Peyer's patch (tissue), 4 donors: Measurements from ENCODE around the gene IFT172.

ENCODE experiments used
- POLR2A ChIP-seq, 2 donors: fragments of 450-650 bp; IDR thresholded peaks; one replicate each; pipeline ENCODE4 v1.5.1; 2017; ENCODE audit warnings: antibody characterized with exemption in 2 of 2, mild to moderate bottlenecking in 2 of 2, moderate library complexity in 2 of 2
- TF ChIP-seq, protein P1 (sequence below), 6 experiments: fragments of 450-650 bp in 4 of 6; fragments of 200-600 bp in 2 of 6; sonication (generic) in 1 of 6; IDR thresholded peaks; one replicate each; pipeline ENCODE4 v1.5.1; 2017 to 2019; ENCODE audit warnings: antibody characterized with exemption in 6 of 6, mild to moderate bottlenecking in 3 of 6, moderate library complexity in 1 of 6

DNA sequence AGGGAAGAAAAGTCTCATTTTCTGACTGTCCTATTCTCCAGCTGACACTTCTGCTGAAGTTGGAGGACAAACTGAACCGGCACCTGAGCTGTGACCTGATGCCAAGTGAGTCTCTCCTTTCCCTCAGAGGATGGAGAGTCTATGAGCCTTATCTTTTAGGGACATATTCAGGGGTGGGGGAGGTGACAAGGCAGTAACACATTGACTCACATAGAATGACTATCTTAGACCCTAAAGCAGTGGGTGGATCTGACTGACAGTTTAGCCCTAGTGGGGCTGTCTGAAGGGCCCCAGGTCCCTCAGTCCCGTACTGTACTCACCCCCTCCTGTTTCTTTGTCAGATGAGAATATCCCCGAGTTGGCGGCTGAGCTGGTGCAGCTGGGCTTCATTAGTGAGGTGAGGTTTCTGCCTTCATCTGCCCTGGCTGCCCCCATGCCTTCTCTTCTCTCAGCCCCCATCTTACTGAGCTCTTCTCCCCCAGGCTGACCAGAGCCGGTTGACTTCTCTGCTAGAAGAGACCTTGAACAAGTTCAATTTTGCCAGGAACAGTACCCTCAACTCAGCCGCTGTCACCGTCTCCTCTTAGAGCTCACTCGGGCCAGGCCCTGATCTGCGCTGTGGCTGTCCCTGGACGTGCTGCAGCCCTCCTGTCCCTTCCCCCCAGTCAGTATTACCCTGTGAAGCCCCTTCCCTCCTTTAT lies 48.2 kb downstream of the IFT172 start:
- TF ChIP-seq, protein P1, sequence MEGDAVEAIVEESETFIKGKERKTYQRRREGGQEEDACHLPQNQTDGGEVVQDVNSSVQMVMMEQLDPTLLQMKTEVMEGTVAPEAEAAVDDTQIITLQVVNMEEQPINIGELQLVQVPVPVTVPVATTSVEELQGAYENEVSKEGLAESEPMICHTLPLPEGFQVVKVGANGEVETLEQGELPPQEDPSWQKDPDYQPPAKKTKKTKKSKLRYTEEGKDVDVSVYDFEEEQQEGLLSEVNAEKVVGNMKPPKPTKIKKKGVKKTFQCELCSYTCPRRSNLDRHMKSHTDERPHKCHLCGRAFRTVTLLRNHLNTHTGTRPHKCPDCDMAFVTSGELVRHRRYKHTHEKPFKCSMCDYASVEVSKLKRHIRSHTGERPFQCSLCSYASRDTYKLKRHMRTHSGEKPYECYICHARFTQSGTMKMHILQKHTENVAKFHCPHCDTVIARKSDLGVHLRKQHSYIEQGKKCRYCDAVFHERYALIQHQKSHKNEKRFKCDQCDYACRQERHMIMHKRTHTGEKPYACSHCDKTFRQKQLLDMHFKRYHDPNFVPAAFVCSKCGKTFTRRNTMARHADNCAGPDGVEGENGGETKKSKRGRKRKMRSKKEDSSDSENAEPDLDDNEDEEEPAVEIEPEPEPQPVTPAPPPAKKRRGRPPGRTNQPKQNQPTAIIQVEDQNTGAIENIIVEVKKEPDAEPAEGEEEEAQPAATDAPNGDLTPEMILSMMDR (IDR thresholded peaks at IDR 0.05): no peak
- TF ChIP-seq POLR2A (IDR thresholded peaks at IDR 0.05): no peak
